IPS-18c (cell line): ENCODE results near the gene COX7A2L.

Source experiments
- H3K4me3 ChIP-seq: 2 replicates; pipeline ENCODE4 v1.7.0; 2013; ENCODE audit warnings: low read depth, mild to moderate bottlenecking, low read length, moderate library complexity; ENCODE audit not compliant: insufficient read depth
- H3K9me3 ChIP-seq: one replicate; pipeline ENCODE4 v1.6.1; 2013; ENCODE audit warnings: mild to moderate bottlenecking, low read length, moderate library complexity; ENCODE audit not compliant: control insufficient read depth, insufficient read depth

The COX7A2L gene

GRCh38 chr2:42332575-42332974 is 28.4 kb downstream of the COX7A2L start:
- H3K9me3 ChIP-seq = no peaks in the 10 kb centered on the region
- no peak overlapping the region for H3K4me3 ChIP-seq

- no peaks in the 10 kb centered on the region for H3K9me3 ChIP-seq
- no peak overlapping the region for H3K4me3 ChIP-seq
Measured at GRCh38 chr2:42331569-42332284, 29.3 kb downstream of the COX7A2L start.

- Histone ChIP-seq H3K4me3 (no peak overlapping the region), H3K9me3 (no peaks in the 10 kb centered on the region)
Measured at GRCh38 chr2:42329736-42330135, 31.3 kb downstream of the COX7A2L start.

GRCh38 chr2:42328923-42329322 is 32.1 kb downstream of the COX7A2L start:
- no peak overlapping the region for H3K4me3 ChIP-seq
- H3K9me3 ChIP-seq = no peaks in the 10 kb centered on the region

- no peak overlapping the region for H3K4me3 ChIP-seq
- no peaks in the 10 kb centered on the region for H3K9me3 ChIP-seq
Measured at GRCh38 chr2:42328148-42328833, 32.7 kb downstream of the COX7A2L start.

- H3K9me3 ChIP-seq = no peaks in the 10 kb centered on the region
- H3K4me3 ChIP-seq = no peak overlapping the region
Measured at GRCh38 chr2:42327125-42327524, 33.9 kb downstream of the COX7A2L start.

GRCh38 chr2:42325609-42326008 is 35.4 kb downstream of the COX7A2L start:
- Histone ChIP-seq H3K4me3 (no peak overlapping the region), H3K9me3 (no peaks in the 10 kb centered on the region)

GRCh38 chr2:42324949-42325348 is 36.1 kb downstream of the COX7A2L start:
- H3K4me3 ChIP-seq = no peak overlapping the region
- H3K9me3 ChIP-seq = no peaks in the 10 kb centered on the region

- Histone ChIP-seq H3K9me3 (no peaks in the 10 kb centered on the region), H3K4me3 (no peak overlapping the region)
Measured at GRCh38 chr2:42324244-42324643, 36.8 kb downstream of the COX7A2L start.

- Histone ChIP-seq H3K9me3 (no peaks in the 10 kb centered on the region), H3K4me3 (no peak overlapping the region)
Measured at GRCh38 chr2:42321452-42322064, 39.5 kb downstream of the COX7A2L start.

GRCh38 chr2:42319265-42319664 is 41.8 kb downstream of the COX7A2L start:
- Histone ChIP-seq H3K9me3 (no peaks in the 10 kb centered on the region), H3K4me3 (no peak overlapping the region)

GRCh38 chr2:42317945-42318344 is 43.1 kb downstream of the COX7A2L start:
- no peak overlapping the region for H3K4me3 ChIP-seq
- H3K9me3 ChIP-seq = no peaks in the 10 kb centered on the region

GRCh38 chr2:42317486-42317885 is 43.5 kb downstream of the COX7A2L start:
- H3K9me3 ChIP-seq = no peaks in the 10 kb centered on the region
- no peak overlapping the region for H3K4me3 ChIP-seq

GRCh38 chr2:42316910-42317309 is 44.1 kb downstream of the COX7A2L start:
- Histone ChIP-seq H3K9me3 (no peaks in the 10 kb centered on the region), H3K4me3 (no peak overlapping the region)

- no peaks in the 10 kb centered on the region for H3K9me3 ChIP-seq
Measured at GRCh38 chr2:42315844-42316470, 45.1 kb downstream of the COX7A2L start.

GRCh38 chr2:42314892-42315468 is 46.0 kb downstream of the COX7A2L start:
- H3K4me3 ChIP-seq = no peak overlapping the region
- H3K9me3 ChIP-seq = no peaks in the 10 kb centered on the region

More at GRCh38 chr2:42315844-42316470, 45.1 kb downstream of the COX7A2L start:
- no peak overlapping the region for H3K4me3 ChIP-seq

- Histone ChIP-seq H3K4me3 (no peak overlapping the region), H3K9me3 (no peaks in the 10 kb centered on the region)
Measured at GRCh38 chr2:42312106-42312505, 48.9 kb downstream of the COX7A2L start.
